HepG2 (cell line): ENCODE measurements around the gene MIA. TPM values are rescaled to one million over a fixed set of nuclear protein-coding genes. Genes with fewer than 3 reads are reported as not detected.

Experiments
- ATF3 ChIP-seq: sonication (generic); formaldehyde crosslinking; IDR thresholded peaks from 2 replicates; pipeline ENCODE4 v1.4.0; 2020; ENCODE audit warnings: missing genetic modification reagents
- ATF7-NPFF ChIP-seq: sonication (generic); formaldehyde crosslinking; IDR thresholded peaks from 2 replicates; pipeline ENCODE4 v1.8.1; 2023; ENCODE audit warnings: mild to moderate bottlenecking, low read depth, missing genetic modification reagents, moderate library complexity
- BCL6 ChIP-seq: IDR thresholded peaks from 2 replicates; pipeline ENCODE4 v1.6.1; 2016; ENCODE audit warnings: missing genetic modification reagents, missing compliant biosample characterization
- FOXA3 ChIP-seq: IDR thresholded peaks from 2 replicates; pipeline ENCODE4 v1.6.1; 2016; ENCODE audit warnings: missing genetic modification reagents, missing compliant biosample characterization
- HES4 ChIP-seq: sonication (generic); formaldehyde crosslinking; IDR thresholded peaks from 2 replicates; pipeline ENCODE4 v1.9.0; 2021; ENCODE audit warnings: mild to moderate bottlenecking, missing genetic modification reagents, borderline replicate concordance
- JUN ChIP-seq: sonication (generic); formaldehyde crosslinking; IDR thresholded peaks from 2 replicates; pipeline ENCODE4 v1.4.0; 2020; ENCODE audit warnings: mild to moderate bottlenecking, missing genetic modification reagents
- MYNN ChIP-seq: sonication (generic); formaldehyde crosslinking; IDR thresholded peaks from 2 replicates; pipeline ENCODE4 v1.4.0; 2020; ENCODE audit warnings: mild to moderate bottlenecking, low read depth, missing genetic modification reagents
- RBM39 ChIP-seq: fragments of 200-400 bp; formaldehyde crosslinking; IDR thresholded peaks from one replicate; pipeline ENCODE4 v1.6.1; 2018; ENCODE audit warnings: antibody characterized with exemption, mild to moderate bottlenecking, low read depth, low read length; ENCODE audit not compliant: poor library complexity, severe bottlenecking
- SMAD1 ChIP-seq: sonication (generic); formaldehyde crosslinking; IDR thresholded peaks from 2 replicates; pipeline ENCODE4 v1.4.0; 2020; ENCODE audit warnings: missing genetic modification reagents, low read depth, mild to moderate bottlenecking, borderline replicate concordance
- SRSF1 ChIP-seq: fragments of 200-400 bp; formaldehyde crosslinking; optimal IDR thresholded peaks from 2 replicates; pipeline ENCODE3; 2017; ENCODE audit warnings: mild to moderate bottlenecking, low read depth, low read length, moderate library complexity
- TEAD3 ChIP-seq: optimal IDR thresholded peaks from 2 replicates; pipeline ENCODE3; 2016; ENCODE audit warnings: borderline replicate concordance
- ZBTB43 ChIP-seq: sonication (generic); formaldehyde crosslinking; conservative IDR thresholded peaks from 2 replicates; pipeline ENCODE4 v1.4.0; 2020; ENCODE audit warnings: missing genetic modification reagents
- ZMAT5 ChIP-seq: sonication (generic); formaldehyde crosslinking; IDR thresholded peaks from 2 replicates; pipeline ENCODE4 v1.5.0; 2020; ENCODE audit warnings: mild to moderate bottlenecking, low read depth, missing genetic modification reagents, borderline replicate concordance
- ZNF138 ChIP-seq: sonication (generic); formaldehyde crosslinking; IDR thresholded peaks from 2 replicates; pipeline ENCODE4 v1.5.0; 2020; ENCODE audit warnings: mild to moderate bottlenecking, low read depth, missing genetic modification reagents
- ZNF256 ChIP-seq: sonication (generic); formaldehyde crosslinking; conservative IDR thresholded peaks from 2 replicates; pipeline ENCODE4 v1.4.0; 2020; ENCODE audit warnings: missing genetic modification reagents
- ZNF382 ChIP-seq: sonication (generic); formaldehyde crosslinking; IDR thresholded peaks from 2 replicates; pipeline ENCODE4 v1.5.0; 2020; ENCODE audit warnings: missing genetic modification reagents, mild to moderate bottlenecking, borderline replicate concordance
- ZNF547 ChIP-seq: sonication (generic); formaldehyde crosslinking; IDR thresholded peaks from 2 replicates; pipeline ENCODE4 v1.5.1; 2020; ENCODE audit warnings: mild to moderate bottlenecking, missing genetic modification reagents
- ZNF609 ChIP-seq: sonication (generic); formaldehyde crosslinking; IDR thresholded peaks from 2 replicates; pipeline ENCODE4 v1.4.0; 2020; ENCODE audit warnings: mild to moderate bottlenecking, missing genetic modification reagents, borderline replicate concordance
- ZNF672 ChIP-seq: sonication (generic); formaldehyde crosslinking; IDR thresholded peaks from 2 replicates; pipeline ENCODE4 v1.8.1; 2022; ENCODE audit warnings: missing genetic modification reagents
- ZNF704 ChIP-seq: sonication (generic); formaldehyde crosslinking; IDR thresholded peaks from 2 replicates; pipeline ENCODE4 v1.8.1; 2023; ENCODE audit warnings: mild to moderate bottlenecking, inconsistent platforms, moderate library complexity, missing genetic modification reagents, borderline replicate concordance
- ZNF709 ChIP-seq: sonication (generic); formaldehyde crosslinking; IDR thresholded peaks from 2 replicates; pipeline ENCODE4 v1.5.0; 2020; ENCODE audit warnings: mild to moderate bottlenecking, missing genetic modification reagents
- polyA plus RNA-seq, 8 experiments: library from polyadenylated mRNA; depleted of rRNA in 3 of 8; stranded (reverse) in 7 of 8; unstranded in 1 of 8; fragments of >200 nt; fragmentation: Illumina TruSeq in 4 of 8; extraction: Trizol in 4 of 8; gene quantifications; 2 replicates each; pipeline versions ENCODE4 v1.2.1 to v1.2.3, GENCODE V29; 2011 to 2016; ENCODE audit warnings: low read depth in 4 of 8, missing spikeins in 1 of 8, mixed read lengths in 1 of 8; ENCODE audit not compliant: insufficient read depth in 1 of 8
- total RNA-seq, 5 experiments: library from RNA; depleted of rRNA; stranded (reverse); fragments of >200 nt; fragmentation: Illumina TruSeq; extraction: Trizol; gene quantifications; 2 replicates each; pipeline ENCODE4 v1.2.3, GENCODE V29; 2016; ENCODE audit warnings: low read depth in 1 of 5

Gene MIA
- total and polyA plus RNA-seq, 2 of the 13 experiments (the other 11 are each of a cell fraction or from before 2014, with no cell fraction given) = 0.61 TPM; not detected in 1

GRCh38 chr19:40797963-40798682 lies 22.8 kb downstream of the MIA start (continued):
- no peak for TF ChIP-seq ZNF609
- TF ChIP-seq ATF3 (CRISPR knock-in tag) = peak; percentile 17; the same call in 1 of the 2 replicates
- TF ChIP-seq BCL6 (CRISPR knock-in tag) = peak; percentile 49
- TF ChIP-seq TEAD3 = peak; percentile 91
- TF ChIP-seq SMAD1 = peak; percentile 49; the same call in 1 of the 2 replicates
- no peak for TF ChIP-seq ZNF704 (CRISPR knock-in tag)
- no peak for TF ChIP-seq ZNF672
- peak; percentile 73; the same call in 1 of the 2 replicates for TF ChIP-seq ZNF547
- TF ChIP-seq ZNF138 (CRISPR knock-in tag) = no peak
- peak; percentile 44; the same call in 1 of the 2 replicates for TF ChIP-seq JUN (CRISPR knock-in tag)
- peak; percentile 88; the same call in 1 of the 2 replicates for TF ChIP-seq ZNF256
- TF ChIP-seq MYNN (CRISPR knock-in tag) = no peak
- peak; percentile 22; the same call in 1 of the 2 replicates for TF ChIP-seq ZNF709 (CRISPR knock-in tag)
- peak; percentile 62; the same call in 1 of the 2 replicates for TF ChIP-seq ATF7-NPFF (CRISPR knock-in tag)
- no peak for TF ChIP-seq SRSF1
- no peak for TF ChIP-seq ZNF382
- TF ChIP-seq ZBTB43 (CRISPR knock-in tag) = peak; percentile 93
- TF ChIP-seq ZMAT5 (CRISPR knock-in tag) = no peak
- peak; percentile 55 for TF ChIP-seq FOXA3 (CRISPR knock-in tag)
- no peak for TF ChIP-seq RBM39
- peak; percentile 77 for TF ChIP-seq HES4
